ENCODE data around the gene AACS. TPM values are rescaled to one million over a fixed set of nuclear protein-coding genes. Genes with fewer than 3 reads are reported as not detected.

The AACS gene
- polyA plus RNA-seq, 1 donor from 2014 or later = 33.2 TPM

DNA sequence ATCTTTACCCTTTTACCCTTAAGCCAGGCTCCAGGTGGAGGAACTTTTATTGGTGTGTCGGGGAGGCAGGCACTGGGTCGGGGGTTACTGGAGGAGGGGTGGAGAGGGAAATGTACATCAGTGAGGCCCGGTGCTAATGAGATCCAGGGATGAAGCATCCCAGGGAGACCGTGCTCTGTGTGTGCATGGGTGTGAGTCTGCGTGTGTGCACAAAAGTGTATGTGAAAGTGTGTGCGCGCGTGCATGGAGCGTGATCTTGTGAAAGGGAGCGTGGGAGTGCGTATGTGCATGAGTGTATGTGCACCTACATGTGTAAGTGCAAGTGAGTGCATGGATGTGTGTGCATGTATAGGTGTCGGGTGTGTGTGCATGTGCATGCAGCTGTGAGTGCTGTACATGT, 55.3 kb downstream of the AACS start:
- TF ChIP-seq REST (IDR thresholded peaks at IDR 0.05; ENCODE audit: borderline replicate concordance) (no peak), SMC3 (conservative IDR thresholded peaks at IDR 0.05; ENCODE audit: poor library complexity) (no peak), POLR2AphosphoS5 (IDR thresholded peaks at IDR 0.05) (no peak), RAD21 (conservative IDR thresholded peaks at IDR 0.05) (no peak), EP300 (conservative IDR thresholded peaks at IDR 0.05; ENCODE audit: poor library complexity, severe bottlenecking) (no peak), EZH2 (IDR thresholded peaks at IDR 0.05; ENCODE audit: borderline replicate concordance, insufficient read depth, low read length, poor library complexity, severe bottlenecking) (no peak), MXI1 (conservative IDR thresholded peaks at IDR 0.05; ENCODE audit: poor library complexity, severe bottlenecking) (no peak), TAF1 (IDR thresholded peaks at IDR 0.05; ENCODE audit: low read depth) (no peak)
- TF ChIP-seq, protein P1, sequence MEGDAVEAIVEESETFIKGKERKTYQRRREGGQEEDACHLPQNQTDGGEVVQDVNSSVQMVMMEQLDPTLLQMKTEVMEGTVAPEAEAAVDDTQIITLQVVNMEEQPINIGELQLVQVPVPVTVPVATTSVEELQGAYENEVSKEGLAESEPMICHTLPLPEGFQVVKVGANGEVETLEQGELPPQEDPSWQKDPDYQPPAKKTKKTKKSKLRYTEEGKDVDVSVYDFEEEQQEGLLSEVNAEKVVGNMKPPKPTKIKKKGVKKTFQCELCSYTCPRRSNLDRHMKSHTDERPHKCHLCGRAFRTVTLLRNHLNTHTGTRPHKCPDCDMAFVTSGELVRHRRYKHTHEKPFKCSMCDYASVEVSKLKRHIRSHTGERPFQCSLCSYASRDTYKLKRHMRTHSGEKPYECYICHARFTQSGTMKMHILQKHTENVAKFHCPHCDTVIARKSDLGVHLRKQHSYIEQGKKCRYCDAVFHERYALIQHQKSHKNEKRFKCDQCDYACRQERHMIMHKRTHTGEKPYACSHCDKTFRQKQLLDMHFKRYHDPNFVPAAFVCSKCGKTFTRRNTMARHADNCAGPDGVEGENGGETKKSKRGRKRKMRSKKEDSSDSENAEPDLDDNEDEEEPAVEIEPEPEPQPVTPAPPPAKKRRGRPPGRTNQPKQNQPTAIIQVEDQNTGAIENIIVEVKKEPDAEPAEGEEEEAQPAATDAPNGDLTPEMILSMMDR (IDR thresholded peaks at IDR 0.05; ENCODE audit: poor library complexity, severe bottlenecking) = no peak
- no peaks in the 10 kb centered on the region for H3K9me3 ChIP-seq (ENCODE audit: low read length)
- H4K20me1 ChIP-seq (ENCODE audit: insufficient read depth) = no peaks in the 10 kb centered on the region
- no peaks in the 10 kb centered on the region for H3K27me3 ChIP-seq (ENCODE audit: insufficient read depth, low read depth, low read length)
- no peaks in the 10 kb centered on the region for H3F3A ChIP-seq (ENCODE audit: insufficient read depth, low read length, poor library complexity, severe bottlenecking)
- H3K9me2 ChIP-seq (ENCODE audit: insufficient read depth, low read length) = no peaks in the 10 kb centered on the region
- no peak overlapping the region for H3K4me2 ChIP-seq (ENCODE audit: low read length)
- H3K4me3 ChIP-seq (ENCODE audit: low read length) = no peak overlapping the region
- H3K9ac ChIP-seq (ENCODE audit: low read length) = no peak overlapping the region
- H3K27ac ChIP-seq (ENCODE audit: low read length) = no peak overlapping the region
- H3K36me3 ChIP-seq (ENCODE audit: insufficient read depth, low read length) = no peaks in the 10 kb centered on the region
- no peak overlapping the region for H2AFZ ChIP-seq (ENCODE audit: low read depth, low read length)
- no peaks in the 10 kb centered on the region for H3K79me2 ChIP-seq (replicated peaks; ENCODE audit: insufficient read depth, low read length)

GRCh38 chr12:125121106-125121505, 55.9 kb downstream of the AACS start:
- Histone ChIP-seq H3K9ac (ENCODE audit: low read length) (no peak overlapping the region), H3F3A (ENCODE audit: insufficient read depth, low read length, poor library complexity, severe bottlenecking) (no peaks in the 10 kb centered on the region), H2AFZ (ENCODE audit: low read depth, low read length) (no peak overlapping the region), H4K20me1 (ENCODE audit: insufficient read depth) (no peaks in the 10 kb centered on the region), H3K27me3 (ENCODE audit: insufficient read depth, low read depth, low read length) (no peaks in the 10 kb centered on the region), H3K36me3 (ENCODE audit: insufficient read depth, low read length) (no peaks in the 10 kb centered on the region), H3K9me3 (ENCODE audit: low read length) (no peaks in the 10 kb centered on the region), H3K4me2 (ENCODE audit: low read length) (no peak overlapping the region), H3K4me3 (ENCODE audit: low read length) (no peak overlapping the region), H3K27ac (ENCODE audit: low read length) (no peak overlapping the region), H3K79me2 (replicated peaks; ENCODE audit: insufficient read depth, low read length) (no peaks in the 10 kb centered on the region), H3K9me2 (ENCODE audit: insufficient read depth, low read length) (no peaks in the 10 kb centered on the region)
- TF ChIP-seq POLR2AphosphoS5 (IDR thresholded peaks at IDR 0.05) (no peak), TAF1 (IDR thresholded peaks at IDR 0.05; ENCODE audit: low read depth) (no peak), EZH2 (IDR thresholded peaks at IDR 0.05; ENCODE audit: borderline replicate concordance, insufficient read depth, low read length, poor library complexity, severe bottlenecking) (no peak)

DNA sequence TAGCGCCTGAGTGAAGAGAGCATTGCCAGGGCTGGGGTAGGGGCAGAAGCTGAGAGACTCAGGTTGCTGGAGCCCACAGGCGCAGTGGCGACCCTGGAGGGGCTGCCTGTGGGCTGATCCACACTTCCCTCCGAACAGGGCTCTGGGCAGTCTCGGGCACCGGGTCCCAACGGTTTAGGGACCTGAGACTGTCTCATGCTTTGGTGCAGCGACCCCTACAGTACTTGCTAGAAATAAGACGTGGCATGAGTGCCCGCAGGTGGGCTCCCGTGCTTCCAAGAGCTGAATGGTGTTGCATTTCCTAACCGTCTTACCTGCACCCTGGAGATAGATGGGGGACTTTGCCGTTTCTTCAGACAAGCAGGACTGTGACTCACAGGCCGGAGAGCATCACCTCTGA, 57.4 kb downstream of the AACS start:
- no peaks in the 10 kb centered on the region for H3K79me2 ChIP-seq (replicated peaks; ENCODE audit: insufficient read depth, low read length)
- H3K9me3 ChIP-seq (ENCODE audit: low read length) = no peaks in the 10 kb centered on the region
- H3F3A ChIP-seq (ENCODE audit: insufficient read depth, low read length, poor library complexity, severe bottlenecking) = no peaks in the 10 kb centered on the region
- no peak overlapping the region for H3K4me3 ChIP-seq (ENCODE audit: low read length)
- no peaks in the 10 kb centered on the region for H3K9me2 ChIP-seq (ENCODE audit: insufficient read depth, low read length)
- H4K20me1 ChIP-seq (ENCODE audit: insufficient read depth) = no peaks in the 10 kb centered on the region
- H2AFZ ChIP-seq (ENCODE audit: low read depth, low read length) = no peak overlapping the region
- no peaks in the 10 kb centered on the region for H3K36me3 ChIP-seq (ENCODE audit: insufficient read depth, low read length)
- no peak overlapping the region for H3K9ac ChIP-seq (ENCODE audit: low read length)
- TF ChIP-seq EP300 (conservative IDR thresholded peaks at IDR 0.05; ENCODE audit: poor library complexity, severe bottlenecking) = no peak
- no peak for TF ChIP-seq EZH2 (IDR thresholded peaks at IDR 0.05; ENCODE audit: borderline replicate concordance, insufficient read depth, low read length, poor library complexity, severe bottlenecking)
- no peak for TF ChIP-seq REST (IDR thresholded peaks at IDR 0.05; ENCODE audit: borderline replicate concordance)
- TF ChIP-seq POLR2AphosphoS5 (IDR thresholded peaks at IDR 0.05) = no peak
- TF ChIP-seq, protein P1 (IDR thresholded peaks at IDR 0.05; ENCODE audit: poor library complexity, severe bottlenecking) = no peak
- no peak for TF ChIP-seq MXI1 (conservative IDR thresholded peaks at IDR 0.05; ENCODE audit: poor library complexity, severe bottlenecking)
- TF ChIP-seq TAF1 (IDR thresholded peaks at IDR 0.05; ENCODE audit: low read depth) = no peak
- TF ChIP-seq RAD21 (conservative IDR thresholded peaks at IDR 0.05) = no peak
- no peak for TF ChIP-seq SMC3 (conservative IDR thresholded peaks at IDR 0.05; ENCODE audit: poor library complexity)
- no peak overlapping the region for H3K27ac ChIP-seq (ENCODE audit: low read length)
- no peaks in the 10 kb centered on the region for H3K27me3 ChIP-seq (ENCODE audit: insufficient read depth, low read depth, low read length)
- H3K4me2 ChIP-seq (ENCODE audit: low read length) = no peak overlapping the region
